GM23248 (cell line): ENCODE results near the gene KREMEN1.

Experiments
- EZH2 ChIP-seq: fragments of 200-600 bp; sonication (generic); IDR thresholded peaks from 2 replicates; pipeline ENCODE4 v1.6.1; 2018; ENCODE audit warnings: antibody characterized with exemption, mild to moderate bottlenecking; ENCODE audit not compliant: insufficient read depth, poor library complexity, severe bottlenecking
- EZH2phosphoT487 ChIP-seq: fragments of 200-600 bp; sonication (generic); IDR thresholded peaks from 2 replicates; pipeline ENCODE4 v1.6.1; 2018; ENCODE audit warnings: antibody characterized with exemption, moderate library complexity, mild to moderate bottlenecking, low read depth; ENCODE audit not compliant: insufficient read depth

GRCh38 chr22:29144786-29145160 lies 71.9 kb downstream of the KREMEN1 start:
- TF ChIP-seq EZH2phosphoT487 (no peak), EZH2 (no peak)
